ENCODE data around the gene ABCB7.
A peak's percentile ranks its signal among the peaks of the same experiment; 100 is the strongest.
"Not testable (repeated sequence)": the region's sequence is repeated elsewhere in the genome, so short reads cannot be mapped to it uniquely, and the experiment has no call there.

The ABCB7 gene

GRCh38 chrX:75086731-75087195, 69.3 kb downstream of the ABCB7 start:
- DNase-seq, result no peak

GRCh38 chrX:75084757-75085156, 71.3 kb downstream of the ABCB7 start:
- DNase-seq, result no peak

GRCh38 chrX:75076429-75076828, 79.7 kb downstream of the ABCB7 start:
- no peak for DNase-seq

GRCh38 chrX:75074475-75074874, 81.6 kb downstream of the ABCB7 start:
- DNase-seq, result no peak

GRCh38 chrX:75071334-75071733, 84.7 kb downstream of the ABCB7 start:
- DNase-seq, result no peak

- no peak for DNase-seq
Observed at GRCh38 chrX:75067931-75068330, 88.2 kb downstream of the ABCB7 start.

GRCh38 chrX:75061701-75062100, 94.4 kb downstream of the ABCB7 start:
- no peak for DNase-seq

- no peak for DNase-seq
Observed at GRCh38 chrX:75051047-75051446, 105.0 kb downstream of the ABCB7 start.

GRCh38 chrX:75045369-75045768, 110.7 kb downstream of the ABCB7 start:
- no peak for DNase-seq

- DNase-seq, result not testable (repeated sequence)
Observed at GRCh38 chrX:75044142-75044541, 111.9 kb downstream of the ABCB7 start.

GRCh38 chrX:75038925-75039324, 117.2 kb downstream of the ABCB7 start:
- DNase-seq, result peak; percentile 5 to 10

Measured in activated CD4-positive, alpha-beta T cell treated with anti-CD3 and anti-CD28 coated beads, Interleukin-2, amount 50 U/mL, for 48 hours (primary cell).